AG04450 (cell line): ENCODE results near the gene ZNF276. TPM values are rescaled to one million over a fixed set of nuclear protein-coding genes. Genes with fewer than 3 reads are reported as not detected.
"Not testable (repeated sequence)": the region's sequence is repeated elsewhere in the genome, so short reads cannot be mapped to it uniquely, and the experiment has no call there.

Experiments
- CTCF ChIA-PET: fragments of 300-600, 350-600 bp; formaldehyde crosslinking; extraction: SDS; loops from one replicate; lab custom pipeline; 2022; ENCODE audit warnings: antibody characterized with exemption, inconsistent platforms; lab: Charles Lee
- POLR2A ChIA-PET: fragments of 350-600 bp; formaldehyde crosslinking; extraction: SDS; loops from one replicate; lab custom pipeline; 2021; ENCODE audit warnings: antibody characterized with exemption, inconsistent platforms; lab: Yijun Ruan, JAX
- DNase-seq: peaks from one replicate; pipeline ENCODE4 v3.0.0-alpha.2; 2011; ENCODE audit warnings: low read depth, low spot score
- H3K27ac ChIP-seq: one replicate; pipeline ENCODE4 v1.5.1; 2012; ENCODE audit warnings: low read depth, low read length, control low read depth
- H3K27me3 ChIP-seq: one replicate; pipeline ENCODE4 v1.6.0; 2012; ENCODE audit warnings: low read length; ENCODE audit not compliant: control insufficient read depth, insufficient read depth
- H3K4me3 ChIP-seq: 2 replicates; pipeline ENCODE4 v1.5.1; 2011; ENCODE audit warnings: mild to moderate bottlenecking, low read depth, low read length, control low read depth
- H3K9me3 ChIP-seq: 2 replicates; pipeline ENCODE4 v1.5.1; 2012; ENCODE audit warnings: low read length; ENCODE audit not compliant: control insufficient read depth, insufficient read depth
- CTCF ChIP-seq: IDR thresholded peaks from 2 replicates; pipeline ENCODE4 v1.5.1; 2011; ENCODE audit warnings: low read depth, low read length, control low read depth, inconsistent platforms
- polyA plus RNA-seq: library from polyadenylated mRNA; depleted of rRNA; stranded (reverse); fragments of >200 nt; gene quantifications from 2 replicates; pipeline ENCODE4 v1.2.3, GENCODE V29; 2011

Gene ZNF276
- polyA plus RNA-seq, 1 experiment, result 5.0 TPM

- no peak overlapping the region for H3K4me3 ChIP-seq
- no peak for TF ChIP-seq CTCF
- ChIA-PET POLR2A (no interaction called here), CTCF (interaction anchor here (1.1 kb wide), 1 partner anchor 11 kb away, joined by 4 read pairs; no protein-coding TSS in a partner anchor)
- H3K27ac ChIP-seq, result no peak overlapping the region
- DNase-seq, result no peak
- peaks cover 19% of the 10 kb centered on the region for H3K9me3 ChIP-seq
- H3K27me3 ChIP-seq, result no peaks in the 10 kb centered on the region
These were observed 32.2 kb upstream of the ZNF276 start for GRCh38 chr16:89689142-89689541.

- POLR2A ChIA-PET, H3K27me3 ChIP-seq, H3K27ac ChIP-seq, H3K4me3 ChIP-seq, DNase-seq: not testable (repeated sequence)
- CTCF ChIA-PET, result interaction anchor here (1.1 kb wide), 1 partner anchor 10 kb away, joined by 4 read pairs; no protein-coding TSS in a partner anchor
- H3K9me3 ChIP-seq, result peaks cover 17% of the 10 kb centered on the region
These were observed 31.7 kb upstream of the ZNF276 start for GRCh38 chr16:89689621-89690020.

- H3K27ac ChIP-seq, result no peak overlapping the region
- H3K9me3 ChIP-seq, result peaks cover 10% of the 10 kb centered on the region
- no peaks in the 10 kb centered on the region for H3K27me3 ChIP-seq
- no peak for TF ChIP-seq CTCF
- no peak for DNase-seq
- ChIA-PET CTCF (no interaction called here), POLR2A (no interaction called here)
- H3K4me3 ChIP-seq, result no peak overlapping the region
These were observed 30.9 kb upstream of the ZNF276 start for GRCh38 chr16:89690392-89690901.

- H3K27ac ChIP-seq, result no peak overlapping the region
- H3K4me3 ChIP-seq, result no peak overlapping the region
- ChIA-PET CTCF (no interaction called here), POLR2A (interaction anchor here (0.9 kb wide), 1 partner anchor 9 kb away, joined by 3 read pairs; no protein-coding TSS in a partner anchor)
- peaks cover 4% of the 10 kb centered on the region; the same call in 1 of the 2 replicates for H3K9me3 ChIP-seq
- no peak for TF ChIP-seq CTCF
- no peak for DNase-seq
- H3K27me3 ChIP-seq, result no peaks in the 10 kb centered on the region
These were observed 29.9 kb upstream of the ZNF276 start for GRCh38 chr16:89691231-89691985.

GRCh38 chr16:89691986-89692569, 29.3 kb upstream of the ZNF276 start:
- H3K27ac ChIP-seq, result no peak overlapping the region
- POLR2A ChIA-PET, result no interaction called here
- peaks cover 1% of the 10 kb centered on the region; the same call in 1 of the 2 replicates for H3K9me3 ChIP-seq
- DNase-seq, result no peak
- TF ChIP-seq CTCF, result no peak
- H3K4me3 ChIP-seq, result no peak overlapping the region
- no peaks in the 10 kb centered on the region for H3K27me3 ChIP-seq
- CTCF ChIA-PET, result no interaction called here
